Embryonic facial prominence (tissue), 1 donor: ENCODE measurements around the gene CENPP.

Experiments
- DNase-seq: peaks from one replicate; pipeline ENCODE4 v3.0.0-alpha.2; 2016; ENCODE audit errors: extremely low spot score

Gene CENPP

GRCh38 chr9:92424340-92424739, 98.6 kb downstream of the CENPP start, which contains the start of gene OMD:
TSS of gene OMD (minus strand) at chr9:92424471. CDS start at chr9:92417558, 6,913 bp downstream.
- DNase-seq: peak; percentile 37

- peak; percentile 85 for DNase-seq
Observed at GRCh38 chr9:92425474-92425873, 99.7 kb downstream of the CENPP start.

- DNase-seq: no peak
Observed at GRCh38 chr9:92426501-92427145, 100.9 kb downstream of the CENPP start.

GRCh38 chr9:92429836-92430235, 104.1 kb downstream of the CENPP start:
- DNase-seq: no peak

GRCh38 chr9:92432350-92432749, 106.6 kb downstream of the CENPP start:
- no peak for DNase-seq

GRCh38 chr9:92432972-92433548, 107.3 kb downstream of the CENPP start:
- no peak for DNase-seq

- DNase-seq: no peak
Observed at GRCh38 chr9:92435263-92435662, 109.5 kb downstream of the CENPP start.

GRCh38 chr9:92438900-92439526, 113.3 kb downstream of the CENPP start:
- DNase-seq: no peak

GRCh38 chr9:92439921-92440750, 114.4 kb downstream of the CENPP start:
- no peak for DNase-seq

- no peak for DNase-seq
Observed at GRCh38 chr9:92440751-92441046, 114.9 kb downstream of the CENPP start.

GRCh38 chr9:92444841-92445240, 119.1 kb downstream of the CENPP start:
- DNase-seq: no peak

GRCh38 chr9:92446536-92446935, 120.8 kb downstream of the CENPP start:
- DNase-seq: no peak

- no peak for DNase-seq
Observed at GRCh38 chr9:92455217-92455616, 129.5 kb downstream of the CENPP start.

GRCh38 chr9:92457576-92457975, 131.8 kb downstream of the CENPP start:
- DNase-seq: no peak

- DNase-seq: no peak
Observed at GRCh38 chr9:92463387-92463786, 137.6 kb downstream of the CENPP start.

GRCh38 chr9:92463984-92464383, 138.2 kb downstream of the CENPP start:
- no peak for DNase-seq

GRCh38 chr9:92467041-92467440, 141.3 kb downstream of the CENPP start:
- DNase-seq: no peak

GRCh38 chr9:92467511-92467910, 141.8 kb downstream of the CENPP start:
- DNase-seq: no peak

GRCh38 chr9:92468206-92468605, 142.5 kb downstream of the CENPP start:
- DNase-seq: no peak

GRCh38 chr9:92474587-92474986, 148.8 kb downstream of the CENPP start:
- no peak for DNase-seq

GRCh38 chr9:92476962-92477361, 151.2 kb downstream of the CENPP start:
- DNase-seq: no peak

GRCh38 chr9:92478783-92479182, 153.0 kb downstream of the CENPP start:
- DNase-seq: no peak

GRCh38 chr9:92479346-92479745, 153.6 kb downstream of the CENPP start:
- DNase-seq: no peak
